ENCODE data around the gene GPR78.

Gene GPR78

GRCh38 chr4:8586671-8587468 is 6.7 kb downstream of the GPR78 start:
- no peak for DNase-seq (ENCODE audit: low read depth)

- DNase-seq (ENCODE audit: low read depth): no peak
Measured at GRCh38 chr4:8587469-8588195, 7.4 kb downstream of the GPR78 start.

- DNase-seq (ENCODE audit: low read depth): no peak
Measured at GRCh38 chr4:8588196-8588470, 7.9 kb downstream of the GPR78 start.

GRCh38 chr4:8589336-8589735 is 9.1 kb downstream of the GPR78 start:
- no peak for DNase-seq (ENCODE audit: low read depth)

- no peak for DNase-seq (ENCODE audit: low read depth)
Measured at GRCh38 chr4:8589823-8590545, 9.8 kb downstream of the GPR78 start.

- no peak for DNase-seq (ENCODE audit: low read depth)
Measured at GRCh38 chr4:8590546-8590880, 10.3 kb downstream of the GPR78 start.

- DNase-seq (ENCODE audit: low read depth): no peak
Measured at GRCh38 chr4:8591114-8591513, 10.9 kb downstream of the GPR78 start.

GRCh38 chr4:8591626-8592365 is 11.6 kb downstream of the GPR78 start:
- DNase-seq (ENCODE audit: low read depth): no peak

GRCh38 chr4:8592366-8593263 is 12.4 kb downstream of the GPR78 start, which contains the start of gene CPZ:
TSS of gene CPZ (plus strand) at chr4:8592765. CDS start at chr4:8592834, 69 bp downstream.
- no peak for DNase-seq (ENCODE audit: low read depth)

- DNase-seq (ENCODE audit: low read depth): no peak
Measured at GRCh38 chr4:8593264-8594096, 13.3 kb downstream of the GPR78 start.

- no peak for DNase-seq (ENCODE audit: low read depth)
Measured at GRCh38 chr4:8594097-8595038, 14.2 kb downstream of the GPR78 start.

- no peak for DNase-seq (ENCODE audit: low read depth)
Measured at GRCh38 chr4:8595237-8596087, 15.3 kb downstream of the GPR78 start.

GRCh38 chr4:8596891-8597290 is 16.7 kb downstream of the GPR78 start:
- no peak for DNase-seq (ENCODE audit: low read depth)

- DNase-seq (ENCODE audit: low read depth): no peak
Measured at GRCh38 chr4:8597319-8597718, 17.1 kb downstream of the GPR78 start.

GRCh38 chr4:8597791-8598190 is 17.6 kb downstream of the GPR78 start:
- DNase-seq (ENCODE audit: low read depth): no peak

GRCh38 chr4:8598391-8599090 is 18.3 kb downstream of the GPR78 start:
- no peak for DNase-seq (ENCODE audit: low read depth)

- DNase-seq (ENCODE audit: low read depth): no peak
Measured at GRCh38 chr4:8599091-8599460, 18.9 kb downstream of the GPR78 start.

- no peak for DNase-seq (ENCODE audit: low read depth)
Measured at GRCh38 chr4:8599657-8600056, 19.5 kb downstream of the GPR78 start.
